ENCODE data around the gene KLF15. TPM values are rescaled to one million over a fixed set of nuclear protein-coding genes. Genes with fewer than 3 reads are reported as not detected.

KLF15 gene
- total RNA-seq, 2 experiments from 2014 or later: not detected

GRCh38 chr3:126365351-126366277 is 8.4 kb upstream of the KLF15 start:
- Mint-ChIP-seq H3K4me1 (ENCODE audit: low read depth) (no peaks in the 10 kb centered on the region), H3K9me3 (ENCODE audit: insufficient read depth) (no peaks in the 10 kb centered on the region), H3K27me3 (ENCODE audit: low read depth) (peaks cover 4% of the 10 kb centered on the region), H3K4me3 (no peak overlapping the region), H3K27ac (no peak overlapping the region), H3K36me3 (ENCODE audit: low read depth) (no peaks in the 10 kb centered on the region)
- ChIA-PET POLR2A (no interaction called here), CTCF (no interaction called here)
- ATAC-seq (no peak), DNase-seq (no peak)

GRCh38 chr3:126364731-126365301 is 7.6 kb upstream of the KLF15 start:
- Mint-ChIP-seq H3K4me1 (ENCODE audit: low read depth) (no peaks in the 10 kb centered on the region), H3K36me3 (ENCODE audit: low read depth) (no peaks in the 10 kb centered on the region), H3K4me3 (no peak overlapping the region), H3K27ac (no peak overlapping the region), H3K9me3 (ENCODE audit: insufficient read depth) (no peaks in the 10 kb centered on the region), H3K27me3 (ENCODE audit: low read depth) (peaks cover 10% of the 10 kb centered on the region)
- ChIA-PET POLR2A (no interaction called here), CTCF (no interaction called here)
- ATAC-seq (no peak), DNase-seq (no peak)

GRCh38 chr3:126364130-126364695 is 7.0 kb upstream of the KLF15 start:
- no peaks in the 10 kb centered on the region for H3K4me1 Mint-ChIP-seq (ENCODE audit: low read depth)
- ATAC-seq (no peak), DNase-seq (no peak)
- peaks cover 15% of the 10 kb centered on the region for H3K27me3 Mint-ChIP-seq (ENCODE audit: low read depth)
- H3K36me3 Mint-ChIP-seq (ENCODE audit: low read depth): no peaks in the 10 kb centered on the region
- ChIA-PET POLR2A (no interaction called here), CTCF (no interaction called here)
- no peak overlapping the region for H3K4me3 Mint-ChIP-seq
- H3K9me3 Mint-ChIP-seq (ENCODE audit: insufficient read depth): no peaks in the 10 kb centered on the region
- no peak overlapping the region for H3K27ac Mint-ChIP-seq

- peaks cover 10% of the 10 kb centered on the region for H3K4me1 Mint-ChIP-seq (ENCODE audit: low read depth)
- CTCF ChIA-PET: no interaction called here
- no peaks in the 10 kb centered on the region for H3K36me3 Mint-ChIP-seq (ENCODE audit: low read depth)
- DNase-seq (no peak), ATAC-seq (no peak)
- H3K27ac Mint-ChIP-seq: no peak overlapping the region
- POLR2A ChIA-PET: interaction anchor here (0.6 kb wide), 1 partner anchor 8 kb away, joined by 4 read pairs; no protein-coding TSS in a partner anchor
- H3K27me3 Mint-ChIP-seq (ENCODE audit: low read depth): peaks cover 32% of the 10 kb centered on the region
- no peaks in the 10 kb centered on the region for H3K9me3 Mint-ChIP-seq (ENCODE audit: insufficient read depth)
- H3K4me3 Mint-ChIP-seq: no peak overlapping the region
Measured at GRCh38 chr3:126361211-126361610, 4.0 kb upstream of the KLF15 start.

GRCh38 chr3:126360714-126361060 is 3.5 kb upstream of the KLF15 start:
- H3K36me3 Mint-ChIP-seq (ENCODE audit: low read depth): no peaks in the 10 kb centered on the region
- peaks cover 33% of the 10 kb centered on the region for H3K27me3 Mint-ChIP-seq (ENCODE audit: low read depth)
- no peaks in the 10 kb centered on the region for H3K9me3 Mint-ChIP-seq (ENCODE audit: insufficient read depth)
- ATAC-seq (no peak), DNase-seq (no peak)
- ChIA-PET POLR2A (no interaction called here), CTCF (no interaction called here)
- peaks cover 11% of the 10 kb centered on the region for H3K4me1 Mint-ChIP-seq (ENCODE audit: low read depth)
- H3K27ac Mint-ChIP-seq: no peak overlapping the region
- H3K4me3 Mint-ChIP-seq: no peak overlapping the region

- DNase-seq (no peak), ATAC-seq (no peak)
- Mint-ChIP-seq H3K27me3 (ENCODE audit: low read depth) (peaks cover 38% of the 10 kb centered on the region), H3K4me1 (ENCODE audit: low read depth) (peaks cover 11% of the 10 kb centered on the region), H3K4me3 (no peak overlapping the region), H3K36me3 (ENCODE audit: low read depth) (no peaks in the 10 kb centered on the region), H3K27ac (no peak overlapping the region), H3K9me3 (ENCODE audit: insufficient read depth) (no peaks in the 10 kb centered on the region)
- ChIA-PET POLR2A (no interaction called here), CTCF (no interaction called here)
Measured at GRCh38 chr3:126360046-126360713, 3.0 kb upstream of the KLF15 start.

GRCh38 chr3:126358816-126359181 is 1.6 kb upstream of the KLF15 start:
- ATAC-seq (no peak), DNase-seq (no peak)
- Mint-ChIP-seq H3K36me3 (ENCODE audit: low read depth) (no peaks in the 10 kb centered on the region), H3K27ac (no peak overlapping the region), H3K4me1 (ENCODE audit: low read depth) (peaks cover 11% of the 10 kb centered on the region), H3K27me3 (ENCODE audit: low read depth) (peaks cover 39% of the 10 kb centered on the region), H3K9me3 (ENCODE audit: insufficient read depth) (no peaks in the 10 kb centered on the region), H3K4me3 (no peak overlapping the region)
- CTCF ChIA-PET: no interaction called here
- POLR2A ChIA-PET: no interaction called here

GRCh38 chr3:126358038-126358815 is 1.0 kb upstream of the KLF15 start:
- CTCF ChIA-PET: interaction anchor here (0.8 kb wide), 1 partner anchor 118 kb away, joined by 3 read pairs; the partner anchor contains the start of gene ZXDC
- peaks cover 39% of the 10 kb centered on the region for H3K27me3 Mint-ChIP-seq (ENCODE audit: low read depth)
- no peak for DNase-seq

GRCh38 chr3:126356373-126357264 is 589 bp downstream of the KLF15 start:
- Mint-ChIP-seq H3K4me3 (peak overlapping the region; percentile 56), H3K27ac (no peak overlapping the region), H3K36me3 (ENCODE audit: low read depth) (no peaks in the 10 kb centered on the region), H3K4me1 (ENCODE audit: low read depth) (peaks cover 11% of the 10 kb centered on the region), H3K27me3 (ENCODE audit: low read depth) (peaks cover 37% of the 10 kb centered on the region), H3K9me3 (ENCODE audit: insufficient read depth) (no peaks in the 10 kb centered on the region)
- ATAC-seq (no peak), DNase-seq (no peak)
- ChIA-PET CTCF (no interaction called here), POLR2A (no interaction called here)

More at GRCh38 chr3:126358038-126358815, 1.0 kb upstream of the KLF15 start:
- Mint-ChIP-seq H3K36me3 (ENCODE audit: low read depth) (no peaks in the 10 kb centered on the region), H3K27ac (no peak overlapping the region), H3K4me1 (ENCODE audit: low read depth) (peaks cover 11% of the 10 kb centered on the region), H3K4me3 (peak overlapping the region; percentile 75), H3K9me3 (ENCODE audit: insufficient read depth) (no peaks in the 10 kb centered on the region)
- POLR2A ChIA-PET: no interaction called here
- no peak for ATAC-seq

GRCh38 chr3:126355777-126356372 is 1.3 kb downstream of the KLF15 start:
- Mint-ChIP-seq H3K36me3 (ENCODE audit: low read depth) (no peaks in the 10 kb centered on the region), H3K27ac (no peak overlapping the region), H3K4me3 (peak overlapping the region; percentile 56), H3K4me1 (ENCODE audit: low read depth) (peaks cover 11% of the 10 kb centered on the region), H3K9me3 (ENCODE audit: insufficient read depth) (no peaks in the 10 kb centered on the region), H3K27me3 (ENCODE audit: low read depth) (peaks cover 37% of the 10 kb centered on the region)
- ATAC-seq (no peak), DNase-seq (no peak)
- ChIA-PET POLR2A (no interaction called here), CTCF (no interaction called here)

- Mint-ChIP-seq H3K9me3 (ENCODE audit: insufficient read depth) (no peaks in the 10 kb centered on the region), H3K27me3 (ENCODE audit: low read depth) (peaks cover 36% of the 10 kb centered on the region), H3K27ac (no peak overlapping the region), H3K4me1 (ENCODE audit: low read depth) (peaks cover 11% of the 10 kb centered on the region), H3K4me3 (peak overlapping the region; percentile 20), H3K36me3 (ENCODE audit: low read depth) (no peaks in the 10 kb centered on the region)
- no peak for ATAC-seq
- CTCF ChIA-PET: no interaction called here
- no peak for DNase-seq
- POLR2A ChIA-PET: no interaction called here
Measured at GRCh38 chr3:126355251-126355650, 2.0 kb downstream of the KLF15 start.

Measured in activated CD8-positive, alpha-beta T cell treated with anti-CD3 and anti-CD28 coated beads, Interleukin-2, amount 10 ng/mL, durations not matched to agents 7 days and 5 days (primary cell).